ENCODE data around the gene COL19A1. TPM values are rescaled to one million over a fixed set of nuclear protein-coding genes. Genes with fewer than 3 reads are reported as not detected.

COL19A1 gene
- total RNA-seq, 4 donors from 2014 or later, result 0.35 to 5.0 (median 0.62) TPM

- no peak for DNase-seq
- no peaks in the 10 kb centered on the region for H3K36me3 ChIP-seq
- H3K9me3 ChIP-seq, result no peaks in the 10 kb centered on the region
- H3K4me1 ChIP-seq, result peaks cover 0 to 11% (median 0%) of the 10 kb centered on the region in 4 donors
- H3K27ac ChIP-seq, result no peak overlapping the region
- H3K27me3 ChIP-seq, result no peaks in the 10 kb centered on the region
- no peak for TF ChIP-seq CTCF (IDR thresholded peaks at IDR 0.05)
- no peak for TF ChIP-seq POLR2A (IDR thresholded peaks at IDR 0.05)
- H3K4me3 ChIP-seq, result no peak overlapping the region
These were observed 4.8 kb downstream of the COL19A1 start for GRCh38 chr6:69871107-69871506.

- H3K27me3 ChIP-seq, result no peaks in the 10 kb centered on the region
- no peaks in the 10 kb centered on the region for H3K9me3 ChIP-seq
- no peaks in the 10 kb centered on the region for H3K36me3 ChIP-seq
- no peak overlapping the region for H3K27ac ChIP-seq
- TF ChIP-seq CTCF (IDR thresholded peaks at IDR 0.05) (no peak), POLR2A (IDR thresholded peaks at IDR 0.05) (no peak)
- H3K4me3 ChIP-seq, result no peak overlapping the region
- H3K4me1 ChIP-seq, result no peaks in the 10 kb centered on the region
- no peak for DNase-seq
These were observed 6.9 kb downstream of the COL19A1 start for GRCh38 chr6:69873291-69873690.

- Histone ChIP-seq H3K36me3 (no peaks in the 10 kb centered on the region), H3K4me1 (no peaks in the 10 kb centered on the region), H3K4me3 (no peak overlapping the region), H3K27me3 (no peaks in the 10 kb centered on the region), H3K27ac (no peak overlapping the region), H3K9me3 (no peaks in the 10 kb centered on the region)
- no peak for DNase-seq
- TF ChIP-seq POLR2A (IDR thresholded peaks at IDR 0.05) (no peak), CTCF (IDR thresholded peaks at IDR 0.05) (no peak)
These were observed 9.4 kb downstream of the COL19A1 start for GRCh38 chr6:69875715-69876114.

GRCh38 chr6:69878795-69879194 lies 12.4 kb downstream of the COL19A1 start:
- no peaks in the 10 kb centered on the region for H3K9me3 ChIP-seq
- H3K27me3 ChIP-seq, result no peaks in the 10 kb centered on the region
- H3K4me1 ChIP-seq, result no peaks in the 10 kb centered on the region
- no peak overlapping the region for H3K27ac ChIP-seq
- no peaks in the 10 kb centered on the region for H3K36me3 ChIP-seq
- TF ChIP-seq POLR2A (IDR thresholded peaks at IDR 0.05) (no peak), CTCF (IDR thresholded peaks at IDR 0.05) (no peak)
- no peak for DNase-seq
- no peak overlapping the region for H3K4me3 ChIP-seq

GRCh38 chr6:69880601-69881000 lies 14.2 kb downstream of the COL19A1 start:
- no peaks in the 10 kb centered on the region for H3K4me1 ChIP-seq
- no peaks in the 10 kb centered on the region for H3K27me3 ChIP-seq
- no peaks in the 10 kb centered on the region for H3K9me3 ChIP-seq
- H3K27ac ChIP-seq, result peak overlapping the region in 2 of 4 donors; percentile 50 to 52
- no peak for DNase-seq
- TF ChIP-seq CTCF (IDR thresholded peaks at IDR 0.05) (peak in 1 of 6 experiments; percentile 3), POLR2A (IDR thresholded peaks at IDR 0.05) (no peak)
- H3K36me3 ChIP-seq, result no peaks in the 10 kb centered on the region
- H3K4me3 ChIP-seq, result no peak overlapping the region
